Stimulated activated CD4-positive, alpha-beta T cell treated with anti-CD3 and anti-CD28 coated beads, Interleukin-15, amount 100 ng/mL, for 24 hours (primary cell): ENCODE measurements around the gene GRIK1.

Experiments used
- DNase-seq: peaks from one replicate; pipeline ENCODE4 v3.0.0-alpha.2; 2020

The GRIK1 gene

GRCh38 chr21:29513535-29513934 lies 426.3 kb downstream of the GRIK1 start:
- DNase-seq: no peak

DNA sequence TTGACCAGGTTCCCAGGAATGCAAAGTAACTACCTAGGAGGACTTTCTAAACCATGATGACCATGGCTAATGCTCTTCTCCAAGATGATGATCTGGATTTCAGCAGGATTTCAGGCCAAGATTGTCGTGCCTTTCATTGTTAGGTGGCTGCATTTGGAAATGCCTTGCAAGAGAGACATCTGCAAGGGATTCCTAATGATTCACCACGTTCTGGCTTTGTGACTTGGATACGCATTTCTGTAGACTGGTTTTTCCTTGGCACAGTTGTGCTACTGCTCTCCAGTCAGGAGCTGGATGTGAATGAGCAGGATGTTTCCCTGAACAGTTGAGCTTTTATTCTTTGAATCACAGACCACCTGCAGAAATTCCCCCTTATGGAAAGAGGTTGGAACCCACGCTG lies 428.7 kb downstream of the GRIK1 start:
- DNase-seq: no peak

- DNase-seq: no peak
Measured at GRCh38 chr21:29509121-29509520, 430.7 kb downstream of the GRIK1 start.

GRCh38 chr21:29508301-29508700 lies 431.5 kb downstream of the GRIK1 start:
- no peak for DNase-seq

DNA sequence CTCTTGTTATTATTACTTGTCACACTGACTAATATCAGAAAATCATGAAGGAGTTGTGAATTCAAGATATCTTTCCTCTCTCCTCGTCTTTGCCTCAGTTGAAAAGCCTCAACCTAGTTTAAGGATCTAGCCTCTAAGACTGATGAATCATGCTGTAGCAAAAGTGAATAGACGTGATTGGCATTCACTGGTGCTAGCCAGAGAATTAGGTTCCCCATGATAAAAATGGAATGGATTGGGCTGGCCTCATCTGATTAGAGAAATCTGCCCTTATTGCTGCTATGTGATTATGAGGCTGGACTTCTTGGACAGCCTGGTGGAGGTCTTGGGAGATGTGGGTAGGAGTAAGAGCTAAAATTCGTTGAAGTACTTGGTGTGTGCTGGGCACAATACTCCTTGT lies 432.8 kb downstream of the GRIK1 start:
- DNase-seq: no peak

GRCh38 chr21:29506214-29506613 lies 433.6 kb downstream of the GRIK1 start:
- no peak for DNase-seq

GRCh38 chr21:29504751-29505321 lies 435.0 kb downstream of the GRIK1 start:
- no peak for DNase-seq

DNA sequence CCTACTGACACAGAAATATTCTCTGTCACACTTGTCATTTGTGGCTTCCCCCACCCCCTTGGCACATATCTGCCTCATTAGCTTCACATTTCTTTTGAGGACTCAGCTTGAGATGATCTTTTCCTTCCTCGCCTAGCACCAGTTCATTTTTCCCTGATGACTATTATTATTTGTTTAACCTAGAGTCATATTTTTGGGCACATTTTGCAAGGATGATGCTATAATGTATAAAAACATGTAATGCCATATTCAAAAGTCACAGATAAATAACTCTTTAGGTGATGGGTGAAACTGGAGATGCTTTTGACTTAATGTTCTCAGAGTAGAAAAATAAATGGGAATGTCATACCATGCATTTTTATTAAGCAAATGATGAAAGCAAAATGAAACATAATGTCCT lies 438.3 kb downstream of the GRIK1 start:
- no peak for DNase-seq

- peak; percentile 8 for DNase-seq
Measured at GRCh38 chr21:29499734-29500343, 440.0 kb downstream of the GRIK1 start.

- DNase-seq: no peak
Measured at GRCh38 chr21:29499229-29499628, 440.6 kb downstream of the GRIK1 start.

DNA sequence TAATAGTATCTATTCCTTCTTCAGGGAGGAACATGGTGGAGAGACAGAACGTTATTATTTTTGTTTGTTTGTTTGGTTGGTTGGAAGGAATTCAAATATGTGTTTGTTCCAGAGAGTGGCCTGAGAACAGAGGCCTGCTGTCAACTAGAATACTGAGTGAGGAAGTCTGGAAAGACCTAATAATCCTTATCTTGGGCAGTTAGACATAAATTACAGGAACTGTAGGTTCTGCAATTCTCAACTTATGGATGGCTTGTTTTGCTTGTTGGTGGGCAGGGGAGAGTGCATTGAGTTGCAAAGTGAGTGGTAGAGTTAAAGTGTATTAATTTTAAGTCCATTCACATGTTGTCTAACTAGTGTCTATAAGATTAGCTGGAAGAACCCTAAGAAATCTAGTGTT lies 443.5 kb downstream of the GRIK1 start:
- DNase-seq: no peak

GRCh38 chr21:29490016-29490415 lies 449.8 kb downstream of the GRIK1 start:
- DNase-seq: no peak

DNA sequence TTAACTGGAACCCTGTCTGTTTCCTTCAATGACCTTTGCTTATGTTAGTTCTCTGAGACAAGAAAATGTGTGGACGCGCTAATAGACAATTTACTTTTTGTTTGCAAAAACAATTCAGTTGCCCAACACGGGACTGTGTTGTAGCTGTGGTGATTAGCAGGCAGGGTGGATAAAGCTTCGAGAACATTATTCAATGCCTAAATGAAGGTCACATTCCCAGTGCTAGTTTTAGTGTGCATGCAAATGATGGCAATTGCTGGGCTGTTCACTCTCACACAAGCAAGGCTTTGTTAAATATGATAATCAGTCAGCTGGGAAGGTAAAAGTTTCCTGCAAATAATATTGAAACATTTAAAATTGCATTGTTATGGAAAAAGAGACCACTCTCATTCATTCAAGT lies 452.6 kb downstream of the GRIK1 start:
- DNase-seq: no peak
